Measurements from ENCODE around the gene AEBP2. TPM values are rescaled to one million over a fixed set of nuclear protein-coding genes. Genes with fewer than 3 reads are reported as not detected.
A peak's percentile ranks its signal among the peaks of the same experiment; 100 is the strongest.

The AEBP2 gene
- total and polyA plus RNA-seq, 2 of the 8 experiments (the other 6 are each of a cell fraction or from before 2014, with no cell fraction given) = 13.6 to 61.4 TPM

DNA sequence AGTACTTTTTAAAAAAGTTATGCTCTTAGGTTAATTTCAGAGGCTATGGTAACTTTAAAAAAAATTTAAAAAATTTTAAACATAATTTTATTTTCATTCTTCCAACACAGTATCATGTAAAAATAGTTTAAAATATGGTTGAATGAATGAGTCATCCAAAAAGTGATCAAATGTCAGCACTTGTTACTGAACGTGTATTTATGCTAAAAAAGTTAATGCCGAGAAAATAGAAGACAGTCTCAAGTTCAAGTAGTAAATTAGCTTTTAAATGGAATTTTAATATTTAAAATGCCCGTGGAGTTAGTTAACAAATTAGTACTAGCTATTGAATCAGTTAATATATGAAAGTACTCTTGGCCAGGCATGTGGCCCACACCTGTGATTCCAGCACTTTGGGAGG is 4.8 kb downstream of the AEBP2 start:
- H2AK5ac ChIP-seq (ENCODE audit: low read depth, low read length) = no peak overlapping the region
- no peak overlapping the region for H4K5ac ChIP-seq (ENCODE audit: insufficient read length, low read depth, low read length)
- no peaks in the 10 kb centered on the region for H3K9me3 ChIP-seq (ENCODE audit: insufficient read depth in 2 of 2, low read depth in 1 of 2, low read length in 1 of 2)
- ChIA-PET CTCF (ENCODE audit: partially characterized antibody) (interaction anchor here (1.5 kb wide), 1 partner anchor 69 kb away, joined by 3 read pairs; no protein-coding TSS in a partner anchor), POLR2A (ENCODE audit: partially characterized antibody) (interaction anchor here (0.6 kb wide), 1 partner anchor 8 kb away, joined by 3 read pairs; no protein-coding TSS in a partner anchor)
- H3K4me3 ChIP-seq (ENCODE audit: extremely low read depth in 1 of 4, insufficient read depth in 2 of 4, low read depth in 3 of 4, low read length in 4 of 4) = peak overlapping the region in 3 of 4 experiments; percentile 7 to 94 (median 9); a peak in 4 of 8 replicates
- H3K18ac ChIP-seq (ENCODE audit: extremely low read depth, low read length) = no peak overlapping the region
- no peak overlapping the region for H3K4ac ChIP-seq (replicated peaks; ENCODE audit: insufficient read length, low read depth, low read length)
- H4K91ac ChIP-seq (replicated peaks; ENCODE audit: insufficient read length, low read length) = no peak overlapping the region
- H3K23me2 ChIP-seq (ENCODE audit: low read depth, low read length) = no peaks in the 10 kb centered on the region
- peaks cover 0 to 7% (median 4%) of the 10 kb centered on the region in 4 experiments; a peak in 3 of 7 replicates for H3K4me1 ChIP-seq (replicated peaks in 1 of 4; ENCODE audit: control insufficient read depth in 3 of 4, insufficient read depth in 4 of 4, low read length in 3 of 4)
- no peak overlapping the region for H2BK5ac ChIP-seq (ENCODE audit: low read depth, low read length)
- DNase-seq (ENCODE audit: low read depth in 1 of 2, low spot score in 2 of 2) (peak in 1 of 2 experiments; percentile 14), FAIRE-seq (no peak)
- no peak overlapping the region for H4K8ac ChIP-seq (ENCODE audit: extremely low read depth, insufficient read depth, low read length)
- H3K79me2 ChIP-seq (ENCODE audit: control insufficient read depth in 1 of 2, insufficient read depth in 2 of 2, low read length in 2 of 2) = peaks cover 77 to 96% of the 10 kb centered on the region in 2 experiments
- no peak overlapping the region for H3K27ac ChIP-seq (ENCODE audit: low read depth, low read length)
- no peak overlapping the region for H2BK120ac ChIP-seq (replicated peaks; ENCODE audit: low read depth, low read length)
- H3K9ac ChIP-seq (replicated peaks in 1 of 4; ENCODE audit: extremely low read depth in 1 of 4, low read depth in 3 of 4, low read length in 3 of 4) = no peak overlapping the region
- H2AFZ ChIP-seq (ENCODE audit: low read length) = no peak overlapping the region
- H3K79me1 ChIP-seq (ENCODE audit: low read depth, low read length) = peaks cover 2% of the 10 kb centered on the region; the same call in 1 of the 2 replicates
- no peak overlapping the region for H2BK20ac ChIP-seq (ENCODE audit: low read length)
- no peak overlapping the region for H3K23ac ChIP-seq (ENCODE audit: insufficient read length)
- WGBS, 2 experiments (ENCODE audit: extremely low coverage in 1 of 2, insufficient coverage in 1 of 2, insufficient read length in 1 of 2, insufficient replicate concordance in 2 of 2, low coverage in 1 of 2, low lambda C conversion rate in 2 of 2, missing lambda C conversion rate in 1 of 2) = 65% methylated on average over 3 of the region's 3 CpGs; no CpG with 5 or more reads in 1 of the 2 experiments
- H3K56ac ChIP-seq (replicated peaks; ENCODE audit: insufficient read length, low read depth, low read length) = no peak overlapping the region
- H3K14ac ChIP-seq (ENCODE audit: insufficient read length) = no peak overlapping the region
- peaks cover 20 to 30% of the 10 kb centered on the region in 2 experiments for H4K20me1 ChIP-seq (replicated peaks in 1 of 2; ENCODE audit: control insufficient read depth in 1 of 2, insufficient read depth in 2 of 2, low read length in 2 of 2)
- H2BK15ac ChIP-seq (ENCODE audit: low read length) = no peak overlapping the region
- no peaks in the 10 kb centered on the region for H3K27me3 ChIP-seq (replicated peaks in 1 of 4; ENCODE audit: control insufficient read depth in 3 of 4, extremely low read depth in 1 of 4, insufficient read depth in 3 of 4, low read length in 3 of 4)
- peak overlapping the region; percentile 16 to 39; a peak in 3 of 4 replicates for H3K4me2 ChIP-seq (ENCODE audit: insufficient read depth in 1 of 2, low read depth in 2 of 2, low read length in 2 of 2)
- no peak overlapping the region for H2BK12ac ChIP-seq (ENCODE audit: low read depth, low read length)
- H3K36me3 ChIP-seq (ENCODE audit: control insufficient read depth in 2 of 4, insufficient read depth in 4 of 4, low read length in 3 of 4) = peaks cover 0 to 16% (median 3%) of the 10 kb centered on the region in 4 experiments; a peak in 3 of 8 replicates
- no peak for TF ChIP-seq SP4 (IDR thresholded peaks at IDR 0.05; ENCODE audit: low read length)
- no peak for TF ChIP-seq TAF1 (IDR thresholded peaks at IDR 0.05; ENCODE audit: low read depth, low read length)
- no peak for TF ChIP-seq PHF8 (conservative IDR thresholded peaks at IDR 0.05; ENCODE audit: low read depth, low read length)
- no peak for TF ChIP-seq BRCA1 (IDR thresholded peaks at IDR 0.05; ENCODE audit: low read depth, low read length)
- no peak for TF ChIP-seq JUN (IDR thresholded peaks at IDR 0.05; ENCODE audit: low read depth, low read length)
- no peak for TF ChIP-seq POU5F1 (IDR thresholded peaks at IDR 0.05; ENCODE audit: low read depth, low read length)
- TF ChIP-seq SAP30 (IDR thresholded peaks at IDR 0.05; ENCODE audit: insufficient read depth, insufficient replicate concordance, low read length) = no peak
- TF ChIP-seq BACH1 (IDR thresholded peaks at IDR 0.05; ENCODE audit: low read length) = no peak
- TF ChIP-seq SIRT6 (IDR thresholded peaks at IDR 0.05; ENCODE audit: low read length) = no peak
- no peak for TF ChIP-seq EP300 (IDR thresholded peaks at IDR 0.05; ENCODE audit: borderline replicate concordance in 1 of 2, low read depth in 2 of 2, low read length in 2 of 2)
- no peak for TF ChIP-seq ZNF274 (IDR thresholded peaks at IDR 0.05; ENCODE audit: borderline replicate concordance, extremely low read depth, low read length)
- TF ChIP-seq CTBP2 (IDR thresholded peaks at IDR 0.05; ENCODE audit: borderline replicate concordance, insufficient read depth, insufficient read length, low read length) = no peak
- TF ChIP-seq CHD1 (IDR thresholded peaks at IDR 0.05; ENCODE audit: low read depth, low read length) = no peak
- no peak for TF ChIP-seq TCF12 (IDR thresholded peaks at IDR 0.05; ENCODE audit: low read depth, low read length)
- no peak for TF ChIP-seq EGR1 (IDR thresholded peaks at IDR 0.05; ENCODE audit: borderline replicate concordance, low read depth, low read length)

Data from H1 (cell line).